ENCODE results near the gene ALK. TPM values are rescaled to one million over a fixed set of nuclear protein-coding genes. Genes with fewer than 3 reads are reported as not detected.

ALK gene
- total RNA-seq, 1 experiment from 2014 or later = not detected

DNA sequence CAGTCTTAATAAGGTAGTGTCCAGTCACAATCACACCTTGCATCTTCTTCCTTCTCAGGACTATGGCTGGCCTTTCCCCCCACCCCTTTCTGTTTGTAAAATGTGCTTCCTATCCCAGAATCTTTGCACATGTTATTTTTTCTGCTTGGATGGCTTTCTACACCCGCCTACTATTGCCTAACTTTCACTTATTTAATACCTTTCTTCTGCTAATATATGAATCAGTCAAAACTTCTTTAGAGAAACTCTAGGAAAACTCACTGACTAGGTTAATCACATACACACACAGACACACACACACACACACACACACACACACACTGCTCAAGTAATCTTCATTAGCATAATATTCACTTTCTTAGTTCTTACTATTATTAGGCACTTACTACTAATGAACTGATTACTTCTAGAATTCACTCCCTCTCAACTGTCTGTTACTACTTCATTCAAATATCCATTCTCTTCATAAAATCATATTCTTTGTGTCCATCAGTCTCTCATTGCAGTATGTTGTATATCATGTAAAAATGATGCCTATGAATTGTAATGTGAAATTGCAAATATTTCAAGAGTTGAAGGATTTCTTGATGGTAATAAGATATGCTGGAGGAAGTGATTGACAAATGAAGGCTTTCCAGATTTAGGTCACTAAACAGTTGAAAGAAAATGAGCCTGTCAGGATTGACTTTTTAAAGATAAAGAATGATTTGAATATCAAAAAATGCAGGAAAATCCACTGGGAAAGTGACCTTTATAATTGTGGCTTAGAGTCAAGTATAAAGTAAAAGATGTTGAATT, 754.9 kb downstream of the ALK start:
- H3K9me3 Mint-ChIP-seq = no peaks in the 10 kb centered on the region
- no peak overlapping the region for H3K27ac Mint-ChIP-seq
- no peak overlapping the region for H2AFZ ChIP-seq (ENCODE audit: low read length)

More for the DNA sequence above, 754.9 kb downstream of the ALK start:
- Histone ChIP-seq H3K27me3 (ENCODE audit: insufficient read depth, low read length) (no peaks in the 10 kb centered on the region), H4K5ac (ENCODE audit: insufficient read length, low read depth, low read length) (no peak overlapping the region), H2BK12ac (ENCODE audit: insufficient read length, low read depth, low read length) (no peak overlapping the region), H4K8ac (replicated peaks; ENCODE audit: insufficient read length, low read depth, low read length) (no peak overlapping the region), H3K18ac (ENCODE audit: insufficient read length, low read depth, low read length) (no peak overlapping the region), H3K9me3 (ENCODE audit: control insufficient read depth, low read depth, low read length) (no peaks in the 10 kb centered on the region), H2BK120ac (ENCODE audit: low read depth, low read length, poor library complexity, severe bottlenecking) (no peak overlapping the region), H3K56ac (ENCODE audit: insufficient read length, low read depth, low read length) (no peak overlapping the region), H2BK20ac (ENCODE audit: low read depth, low read length, poor library complexity, severe bottlenecking) (no peak overlapping the region), H3K4me1 (ENCODE audit: insufficient read depth, low read length) (no peaks in the 10 kb centered on the region), H2BK5ac (ENCODE audit: insufficient read length, low read length) (no peak overlapping the region), H3K23ac (ENCODE audit: insufficient read length, low read depth, low read length) (no peak overlapping the region), H3T11ph (ENCODE audit: low read length) (no peak overlapping the region), H3K4ac (ENCODE audit: low read depth, low read length) (no peak overlapping the region), H3K79me1 (ENCODE audit: insufficient read depth, low read depth, low read length, poor library complexity, severe bottlenecking) (no peaks in the 10 kb centered on the region), H3K4me2 (ENCODE audit: insufficient read depth, insufficient read length, low read length) (no peak overlapping the region), H4K20me1 (ENCODE audit: control insufficient read depth, insufficient read depth, insufficient read length) (no peaks in the 10 kb centered on the region), H4K91ac (ENCODE audit: insufficient read length, low read depth, low read length) (no peak overlapping the region), H2BK15ac (ENCODE audit: low read depth, low read length) (no peak overlapping the region), H2AK5ac (ENCODE audit: insufficient read length, low read length) (no peak overlapping the region), H3K27ac (ENCODE audit: insufficient read length, low read depth, low read length) (no peak overlapping the region), H3K9ac (ENCODE audit: extremely low read depth, insufficient read length, low read length) (no peak overlapping the region), H3K23me2 (ENCODE audit: insufficient read length, low read depth, low read length, poor library complexity, severe bottlenecking) (no peaks in the 10 kb centered on the region), H3K79me2 (ENCODE audit: insufficient read depth, low read length) (no peaks in the 10 kb centered on the region), H3K14ac (ENCODE audit: insufficient read depth, low read length) (no peak overlapping the region)
- Mint-ChIP-seq H3K4me3 (no peak overlapping the region), H3K4me1 (peaks cover 17 to 22% of the 10 kb centered on the region in 2 experiments), H3K27me3 (ENCODE audit: low read depth) (peaks cover 9% of the 10 kb centered on the region), H3K36me3 (ENCODE audit: insufficient read depth in 1 of 3, low read depth in 3 of 3) (no peaks in the 10 kb centered on the region)
- DNase-seq = no peak
- no CpG with 5 or more reads among the region's 1 CpG for WGBS (ENCODE audit: extremely low coverage, insufficient read length, low lambda C conversion rate)
- TF ChIP-seq, protein P1, sequence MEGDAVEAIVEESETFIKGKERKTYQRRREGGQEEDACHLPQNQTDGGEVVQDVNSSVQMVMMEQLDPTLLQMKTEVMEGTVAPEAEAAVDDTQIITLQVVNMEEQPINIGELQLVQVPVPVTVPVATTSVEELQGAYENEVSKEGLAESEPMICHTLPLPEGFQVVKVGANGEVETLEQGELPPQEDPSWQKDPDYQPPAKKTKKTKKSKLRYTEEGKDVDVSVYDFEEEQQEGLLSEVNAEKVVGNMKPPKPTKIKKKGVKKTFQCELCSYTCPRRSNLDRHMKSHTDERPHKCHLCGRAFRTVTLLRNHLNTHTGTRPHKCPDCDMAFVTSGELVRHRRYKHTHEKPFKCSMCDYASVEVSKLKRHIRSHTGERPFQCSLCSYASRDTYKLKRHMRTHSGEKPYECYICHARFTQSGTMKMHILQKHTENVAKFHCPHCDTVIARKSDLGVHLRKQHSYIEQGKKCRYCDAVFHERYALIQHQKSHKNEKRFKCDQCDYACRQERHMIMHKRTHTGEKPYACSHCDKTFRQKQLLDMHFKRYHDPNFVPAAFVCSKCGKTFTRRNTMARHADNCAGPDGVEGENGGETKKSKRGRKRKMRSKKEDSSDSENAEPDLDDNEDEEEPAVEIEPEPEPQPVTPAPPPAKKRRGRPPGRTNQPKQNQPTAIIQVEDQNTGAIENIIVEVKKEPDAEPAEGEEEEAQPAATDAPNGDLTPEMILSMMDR (conservative IDR thresholded peaks at IDR 0.05) = no peak
